Heart left ventricle (tissue), 16 donors: Measurements from ENCODE around the gene CD101. TPM values are rescaled to one million over a fixed set of nuclear protein-coding genes. Genes with fewer than 3 reads are reported as not detected.

Source experiments
- ATAC-seq, 4 donors: fragments of 200-7000 bp; cut with Tn5 transposase; one replicate each; pipeline ENCODE4 v1.9.1; 2020 to 2022; ENCODE audit warnings: moderate library complexity in 4 of 4, mild to moderate bottlenecking in 3 of 4, moderate number of reproducible peaks in 1 of 4
- DNase-seq, 5 donors: peaks; one replicate each; pipeline ENCODE4 v3.0.0-alpha.2; 2020
- H3K27ac ChIP-seq, 12 donors: fragments of 200-600 bp; sonication (generic) in 4 of 12; one replicate each; pipeline versions ENCODE4 v1.5.0 to v1.8.0; 2016 to 2022; ENCODE audit warnings: mild to moderate bottlenecking in 2 of 12
- H3K27me3 ChIP-seq, 9 donors: fragments of 200-600 bp; sonication (generic) in 2 of 9; one replicate each; pipeline versions ENCODE4 v1.5.1 to v1.8.0; 2016 to 2022; ENCODE audit warnings: mild to moderate bottlenecking in 3 of 9
- H3K36me3 ChIP-seq, 9 donors: fragments of 200-600 bp; sonication (generic) in 2 of 9; one replicate each; pipeline versions ENCODE4 v1.5.0 to v1.8.0; 2018 to 2022; ENCODE audit warnings: mild to moderate bottlenecking in 2 of 9
- H3K4me1 ChIP-seq, 12 donors: fragments of 200-600 bp; sonication (generic) in 4 of 12; one replicate each; pipeline versions ENCODE4 v1.5.0 to v1.8.0; 2016 to 2022; ENCODE audit warnings: mild to moderate bottlenecking in 3 of 12
- H3K4me3 ChIP-seq, 12 donors: fragments of 200-600 bp; sonication (generic) in 4 of 12; one replicate each; pipeline versions ENCODE4 v1.5.0 to v1.8.0; 2017 to 2022; ENCODE audit warnings: mild to moderate bottlenecking in 9 of 12, moderate library complexity in 4 of 12
- H3K9me3 ChIP-seq, 12 donors: fragments of 200-600 bp; sonication (generic) in 4 of 12; one replicate each; pipeline versions ENCODE4 v1.5.0 to v1.8.0; 2016 to 2022; ENCODE audit warnings: mild to moderate bottlenecking in 1 of 12
- POLR2A ChIP-seq, 2 donors: fragments of 450-650 bp; IDR thresholded peaks; one replicate each; pipeline ENCODE4 v1.6.1; 2017; ENCODE audit warnings: antibody characterized with exemption in 2 of 2, mild to moderate bottlenecking in 2 of 2, moderate library complexity in 2 of 2
- WGBS, 4 donors: extraction: QIAGEN DNeasy Blood & Tissue Kit in 2 of 4; methylation state at CpG; one replicate each; pipeline versions ENCODE4 v1.1.5 to v1.1.7; 2013 to 2018; 5-methylcytosine and 5-hydroxymethylcytosine counted together
- intact Hi-C, 10 donors: fragments of 100-400 bp; cut with DNase I; formaldehyde crosslinking; loops; one replicate each; pipeline versions ENCODE4 v1.11.1 to v1.14.2; 2022
- polyA plus RNA-seq, 2 donors: library from polyadenylated mRNA; stranded (reverse); fragments of 200-250 nt; gene quantifications; one replicate each; pipeline ENCODE4 v1.2.3, GENCODE V29; 2013
- total RNA-seq, 9 donors: library from RNA; depleted of rRNA in 2 of 9; stranded (reverse); fragments of >200 nt in 2 of 9; fragmentation: NEBNext Ultra II Directional in 3 of 9; extraction: Animal tissue kit (Norgen Biotek cat#: 25700) in 3 of 9; gene quantifications; one replicate each; pipeline versions ENCODE4 v1.1.0 to v1.2.4, GENCODE V29; 2016 to 2023
- TF ChIP-seq, protein P1 (sequence below), 12 donors: fragments of 200-600 bp; sonication (generic) in 4 of 12; IDR thresholded peaks; one replicate each; pipeline versions ENCODE4 v1.5.0 to v1.8.0; 2018 to 2022; ENCODE audit warnings: antibody characterized with exemption in 12 of 12, mild to moderate bottlenecking in 5 of 12
- donor health status: ischemic (EF 13 %, LVEDD 7.1; RV severe dilation, severe dysfunction).
- donor health status: healthy with polysubstance abuse.
- donor health status: DM: no; HTN: yes; CAD: no.
- donor health status: DM: no; HTN: no; CAD: no.
- donor health status: ischemic (EF 25% LVEDD 6.9; RV normal size, moderate dysfunction).
- donor health status: ischemic (EF 25% LVEDD 5.7; RV mildly dilated, moderate dysfunction).
- donor health status: healthy.
- donor health status: DM: yes; HTN: yes; CAD: no.
- donor health status: ischemic (EF 35%, LVEDD 5.7; RV mildly dilated, moderate dysfunction).
- donor health status: nonischemic (EF 11% LVEDD 7.7; RV severe dilation, severe dysfunction).
- donor health status: DM: yes; HTN: yes; CAD: no.
- donor health status: PGD.
- donor health status: ischemic (EF 29% LVEDD 5.4; RV normal size, mild dysfunction).
- donor health status: nonischemic (EF 23%, LVEDD 6.1; RV moderate dilation, normal function).

The CD101 gene
- total and polyA plus RNA-seq, 11 donors: 0.38 to 2.5 (median 0.87) TPM

GRCh38 chr1:116986421-116987255 is 14.9 kb upstream of the CD101 start:
- Histone ChIP-seq H3K27me3 (no peaks in the 10 kb centered on the region), H3K9me3 (no peaks in the 10 kb centered on the region), H3K27ac (no peak overlapping the region), H3K4me3 (peak overlapping the region in 1 of 12 donors; percentile 19), H3K36me3 (peaks cover 0 to 35% (median 6%) of the 10 kb centered on the region in 9 donors), H3K4me1 (peaks cover 0 to 72% (median 29%) of the 10 kb centered on the region in 12 donors)
- intact Hi-C loops: loop anchor here in 3 of 10 donors (5.0 to 10.0 kb wide), 3 partner anchors 48 to 74 kb away; no protein-coding TSS in a partner anchor
- ATAC-seq (no peak), DNase-seq (no peak)
- no peak for TF ChIP-seq POLR2A (IDR thresholded peaks at IDR 0.05)
- TF ChIP-seq, protein P1, sequence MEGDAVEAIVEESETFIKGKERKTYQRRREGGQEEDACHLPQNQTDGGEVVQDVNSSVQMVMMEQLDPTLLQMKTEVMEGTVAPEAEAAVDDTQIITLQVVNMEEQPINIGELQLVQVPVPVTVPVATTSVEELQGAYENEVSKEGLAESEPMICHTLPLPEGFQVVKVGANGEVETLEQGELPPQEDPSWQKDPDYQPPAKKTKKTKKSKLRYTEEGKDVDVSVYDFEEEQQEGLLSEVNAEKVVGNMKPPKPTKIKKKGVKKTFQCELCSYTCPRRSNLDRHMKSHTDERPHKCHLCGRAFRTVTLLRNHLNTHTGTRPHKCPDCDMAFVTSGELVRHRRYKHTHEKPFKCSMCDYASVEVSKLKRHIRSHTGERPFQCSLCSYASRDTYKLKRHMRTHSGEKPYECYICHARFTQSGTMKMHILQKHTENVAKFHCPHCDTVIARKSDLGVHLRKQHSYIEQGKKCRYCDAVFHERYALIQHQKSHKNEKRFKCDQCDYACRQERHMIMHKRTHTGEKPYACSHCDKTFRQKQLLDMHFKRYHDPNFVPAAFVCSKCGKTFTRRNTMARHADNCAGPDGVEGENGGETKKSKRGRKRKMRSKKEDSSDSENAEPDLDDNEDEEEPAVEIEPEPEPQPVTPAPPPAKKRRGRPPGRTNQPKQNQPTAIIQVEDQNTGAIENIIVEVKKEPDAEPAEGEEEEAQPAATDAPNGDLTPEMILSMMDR (IDR thresholded peaks at IDR 0.05): no peak
- WGBS, 4 donors: 87 to 90% (median 88%) methylated on average over 29 of the region's 29 CpGs

GRCh38 chr1:116987256-116987555 is 14.4 kb upstream of the CD101 start:
- intact Hi-C loops: loop anchor here in 3 of 10 donors (5.0 to 10.0 kb wide), 3 partner anchors 48 to 75 kb away; no protein-coding TSS in a partner anchor
- TF ChIP-seq, protein P1 (IDR thresholded peaks at IDR 0.05): no peak
- TF ChIP-seq POLR2A (IDR thresholded peaks at IDR 0.05): no peak
- WGBS, 4 donors: 66 to 83% (median 71%) methylated on average over 11 of the region's 11 CpGs
- H3K4me1 ChIP-seq: peaks cover 0 to 73% (median 29%) of the 10 kb centered on the region in 12 donors
- H3K9me3 ChIP-seq: no peaks in the 10 kb centered on the region
- no peaks in the 10 kb centered on the region for H3K27me3 ChIP-seq
- peak overlapping the region in 1 of 12 donors; percentile 19 for H3K4me3 ChIP-seq
- DNase-seq (peak in 2 of 5 donors; percentile 42 to 74), ATAC-seq (no peak)
- peaks cover 0 to 40% (median 6%) of the 10 kb centered on the region in 9 donors for H3K36me3 ChIP-seq
- peak overlapping the region in 2 of 12 donors; percentile 32 to 67 for H3K27ac ChIP-seq

DNA sequence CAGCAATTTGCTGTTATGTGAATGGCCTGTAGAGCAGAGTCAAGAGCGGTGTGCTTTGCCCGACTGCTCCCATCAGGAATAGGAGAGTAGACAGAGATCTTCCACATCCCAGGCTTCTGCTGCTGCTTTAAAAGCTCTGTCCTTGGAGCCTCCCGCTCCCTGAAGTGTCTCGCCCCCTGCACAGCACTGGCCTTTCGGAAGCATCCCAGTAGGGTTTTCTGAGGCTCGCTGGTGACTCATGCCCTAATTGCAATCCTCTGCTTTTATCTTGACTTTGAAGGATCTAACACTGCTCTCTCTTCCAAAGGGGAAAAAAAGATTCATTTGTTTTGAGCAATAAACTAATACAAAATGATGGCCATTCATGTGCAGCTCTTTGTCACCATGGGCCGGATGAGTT is 13.3 kb upstream of the CD101 start:
- WGBS, 4 donors: 67 to 86% (median 78%) methylated on average over 7 of the region's 7 CpGs
- Histone ChIP-seq H3K36me3 (peaks cover 0 to 42% (median 6%) of the 10 kb centered on the region in 9 donors), H3K27me3 (no peaks in the 10 kb centered on the region), H3K4me3 (no peak overlapping the region), H3K9me3 (no peaks in the 10 kb centered on the region), H3K27ac (peak overlapping the region in 9 of 12 donors; percentile 22 to 87 (median 38)), H3K4me1 (peaks cover 0 to 65% (median 24%) of the 10 kb centered on the region in 12 donors)
- TF ChIP-seq, protein P1 (IDR thresholded peaks at IDR 0.05): no peak
- TF ChIP-seq POLR2A (IDR thresholded peaks at IDR 0.05): no peak
- intact Hi-C loops: loop anchor here in 3 of 10 donors (5.0 to 10.0 kb wide), 3 partner anchors 47 to 76 kb away; no protein-coding TSS in a partner anchor
- peak in 3 of 5 donors; percentile 37 to 62 (median 52) for DNase-seq
- peak in 3 of 4 donors; percentile 29 to 40 (median 36) for ATAC-seq

GRCh38 chr1:116988908-116989307 is 12.7 kb upstream of the CD101 start:
- H3K27ac ChIP-seq: peak overlapping the region in 9 of 12 donors; percentile 22 to 87 (median 38)
- DNase-seq: no peak
- H3K9me3 ChIP-seq: no peaks in the 10 kb centered on the region
- peaks cover 0 to 42% (median 6%) of the 10 kb centered on the region in 9 donors for H3K36me3 ChIP-seq
- ATAC-seq: no peak
- no peaks in the 10 kb centered on the region for H3K27me3 ChIP-seq
- no peak for TF ChIP-seq POLR2A (IDR thresholded peaks at IDR 0.05)
- TF ChIP-seq, protein P1 (IDR thresholded peaks at IDR 0.05): no peak
- no peak overlapping the region for H3K4me3 ChIP-seq
- intact Hi-C loops: loop anchor here in 3 of 10 donors (5.0 to 10.0 kb wide), 3 partner anchors 46 to 77 kb away; no protein-coding TSS in a partner anchor
- H3K4me1 ChIP-seq: peaks cover 0 to 58% (median 22%) of the 10 kb centered on the region in 12 donors
- WGBS, 4 donors: 94 to 100% (median 95%) methylated on average over 2 of the region's 2 CpGs
